ENCODE data around the gene LSAMP.

DNA sequence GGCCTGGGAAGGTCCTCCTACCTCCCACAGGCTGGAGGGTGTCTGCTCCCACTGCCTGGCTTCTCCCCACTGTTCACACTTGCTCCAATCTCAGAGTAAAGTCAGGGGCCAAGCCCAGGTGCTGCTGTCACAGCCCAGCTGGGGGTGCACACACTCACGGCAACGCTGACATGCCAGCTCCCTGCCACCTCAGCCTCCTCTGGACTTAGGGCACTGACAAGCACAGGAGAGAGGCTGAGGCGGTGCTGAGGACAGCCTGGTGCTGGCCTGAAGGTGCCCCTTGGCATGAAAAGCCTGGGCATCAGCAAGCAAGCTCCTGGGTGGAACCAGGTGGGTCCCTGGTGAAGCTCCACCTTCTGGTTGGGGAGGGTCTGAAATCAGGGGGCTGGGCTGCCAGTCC, 53.0 kb downstream of the LSAMP start:
- TF ChIP-seq, protein P1, sequence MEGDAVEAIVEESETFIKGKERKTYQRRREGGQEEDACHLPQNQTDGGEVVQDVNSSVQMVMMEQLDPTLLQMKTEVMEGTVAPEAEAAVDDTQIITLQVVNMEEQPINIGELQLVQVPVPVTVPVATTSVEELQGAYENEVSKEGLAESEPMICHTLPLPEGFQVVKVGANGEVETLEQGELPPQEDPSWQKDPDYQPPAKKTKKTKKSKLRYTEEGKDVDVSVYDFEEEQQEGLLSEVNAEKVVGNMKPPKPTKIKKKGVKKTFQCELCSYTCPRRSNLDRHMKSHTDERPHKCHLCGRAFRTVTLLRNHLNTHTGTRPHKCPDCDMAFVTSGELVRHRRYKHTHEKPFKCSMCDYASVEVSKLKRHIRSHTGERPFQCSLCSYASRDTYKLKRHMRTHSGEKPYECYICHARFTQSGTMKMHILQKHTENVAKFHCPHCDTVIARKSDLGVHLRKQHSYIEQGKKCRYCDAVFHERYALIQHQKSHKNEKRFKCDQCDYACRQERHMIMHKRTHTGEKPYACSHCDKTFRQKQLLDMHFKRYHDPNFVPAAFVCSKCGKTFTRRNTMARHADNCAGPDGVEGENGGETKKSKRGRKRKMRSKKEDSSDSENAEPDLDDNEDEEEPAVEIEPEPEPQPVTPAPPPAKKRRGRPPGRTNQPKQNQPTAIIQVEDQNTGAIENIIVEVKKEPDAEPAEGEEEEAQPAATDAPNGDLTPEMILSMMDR (IDR thresholded peaks at IDR 0.05), result no peak
- no peak for TF ChIP-seq POLR2A (IDR thresholded peaks at IDR 0.05)
